PFSK-1 (cell line): ENCODE results near the gene KIAA0825.

ENCODE experiments used
- FOXP2 ChIP-seq: optimal IDR thresholded peaks from 2 replicates; pipeline ENCODE3; 2011; ENCODE audit warnings: borderline replicate concordance, control low read depth, inconsistent platforms; ENCODE audit not compliant: insufficient read depth; ENCODE audit errors: extremely low read length, extremely low read depth
- POLR2AphosphoS5 ChIP-seq: IDR thresholded peaks from 2 replicates; pipeline ENCODE4 v1.6.1; 2012; ENCODE audit warnings: low read depth, mild to moderate bottlenecking, control low read depth, low read length, moderate library complexity
- SIN3A ChIP-seq: IDR thresholded peaks from 2 replicates; pipeline ENCODE4 v1.6.1; 2012; ENCODE audit warnings: mild to moderate bottlenecking, low read length, moderate library complexity, borderline replicate concordance; ENCODE audit not compliant: insufficient read depth
- TAF1 ChIP-seq: IDR thresholded peaks from 2 replicates; pipeline ENCODE4 v1.6.1; 2012; ENCODE audit warnings: low read length, control low read depth, borderline replicate concordance; ENCODE audit not compliant: insufficient read depth
- TF ChIP-seq, protein P1 (sequence below), 2 experiments: IDR thresholded peaks; 2 replicates each; pipeline versions ENCODE4 v1.6.1 to v1.8.0; 2011 to 2012; ENCODE audit warnings: low read depth in 2 of 2, low read length in 2 of 2, control low read depth in 1 of 2, inconsistent platforms in 1 of 2, mild to moderate bottlenecking in 1 of 2, moderate library complexity in 1 of 2; ENCODE audit not compliant: insufficient read depth in 1 of 2

The KIAA0825 gene

DNA sequence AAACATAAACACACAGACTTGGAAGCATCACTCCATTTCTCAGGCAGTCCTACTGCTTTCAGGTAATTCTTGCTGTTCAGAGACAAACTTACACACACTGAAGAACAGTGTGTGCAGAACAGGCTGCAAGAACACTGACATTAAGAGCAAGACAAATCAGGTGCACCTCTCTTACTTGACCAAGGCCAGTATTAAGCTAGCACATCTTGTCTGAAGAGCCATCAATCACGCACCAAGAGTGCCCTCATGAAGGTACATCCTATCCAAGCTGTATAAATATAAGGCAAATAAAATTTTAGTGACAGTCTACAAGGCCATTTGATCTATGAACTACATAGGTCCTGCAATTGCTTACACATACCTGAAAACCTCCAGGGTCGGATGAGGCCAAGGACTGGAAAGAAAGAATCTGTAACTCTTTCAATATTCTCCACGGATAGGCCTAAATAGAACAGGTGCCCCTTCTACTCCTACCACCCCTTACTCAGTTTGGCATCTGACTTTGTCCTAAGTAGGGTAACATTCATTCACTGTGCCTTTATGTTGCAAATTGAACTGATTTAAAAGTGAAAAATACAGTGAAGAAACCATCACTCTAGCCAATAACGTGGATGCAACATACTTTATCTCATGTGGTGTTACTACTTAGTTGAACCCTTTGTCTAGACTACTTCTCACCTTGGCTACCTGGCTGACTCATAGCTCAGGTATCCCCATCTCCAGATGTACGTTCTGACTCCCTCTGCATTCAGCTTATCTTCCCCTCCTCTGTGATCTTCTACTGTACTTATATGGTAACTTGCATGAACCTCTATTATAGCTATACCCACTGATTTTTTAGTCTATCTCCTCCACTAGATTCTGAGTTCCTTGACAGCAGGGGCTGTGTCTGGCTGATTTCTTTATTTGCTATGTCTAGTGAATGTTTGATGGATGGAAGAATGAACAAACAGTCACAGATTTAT lies 256.3 kb downstream of the KIAA0825 start:
- TF ChIP-seq SIN3A = no peak
- no peak for TF ChIP-seq POLR2AphosphoS5
- no peak for TF ChIP-seq FOXP2
- TF ChIP-seq, protein P1, sequence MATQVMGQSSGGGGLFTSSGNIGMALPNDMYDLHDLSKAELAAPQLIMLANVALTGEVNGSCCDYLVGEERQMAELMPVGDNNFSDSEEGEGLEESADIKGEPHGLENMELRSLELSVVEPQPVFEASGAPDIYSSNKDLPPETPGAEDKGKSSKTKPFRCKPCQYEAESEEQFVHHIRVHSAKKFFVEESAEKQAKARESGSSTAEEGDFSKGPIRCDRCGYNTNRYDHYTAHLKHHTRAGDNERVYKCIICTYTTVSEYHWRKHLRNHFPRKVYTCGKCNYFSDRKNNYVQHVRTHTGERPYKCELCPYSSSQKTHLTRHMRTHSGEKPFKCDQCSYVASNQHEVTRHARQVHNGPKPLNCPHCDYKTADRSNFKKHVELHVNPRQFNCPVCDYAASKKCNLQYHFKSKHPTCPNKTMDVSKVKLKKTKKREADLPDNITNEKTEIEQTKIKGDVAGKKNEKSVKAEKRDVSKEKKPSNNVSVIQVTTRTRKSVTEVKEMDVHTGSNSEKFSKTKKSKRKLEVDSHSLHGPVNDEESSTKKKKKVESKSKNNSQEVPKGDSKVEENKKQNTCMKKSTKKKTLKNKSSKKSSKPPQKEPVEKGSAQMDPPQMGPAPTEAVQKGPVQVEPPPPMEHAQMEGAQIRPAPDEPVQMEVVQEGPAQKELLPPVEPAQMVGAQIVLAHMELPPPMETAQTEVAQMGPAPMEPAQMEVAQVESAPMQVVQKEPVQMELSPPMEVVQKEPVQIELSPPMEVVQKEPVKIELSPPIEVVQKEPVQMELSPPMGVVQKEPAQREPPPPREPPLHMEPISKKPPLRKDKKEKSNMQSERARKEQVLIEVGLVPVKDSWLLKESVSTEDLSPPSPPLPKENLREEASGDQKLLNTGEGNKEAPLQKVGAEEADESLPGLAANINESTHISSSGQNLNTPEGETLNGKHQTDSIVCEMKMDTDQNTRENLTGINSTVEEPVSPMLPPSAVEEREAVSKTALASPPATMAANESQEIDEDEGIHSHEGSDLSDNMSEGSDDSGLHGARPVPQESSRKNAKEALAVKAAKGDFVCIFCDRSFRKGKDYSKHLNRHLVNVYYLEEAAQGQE (IDR thresholded peaks at IDR 0.05; ENCODE audit: insufficient read depth in 1 of 2, low read depth in 2 of 2, low read length in 2 of 2) = no peak

DNA sequence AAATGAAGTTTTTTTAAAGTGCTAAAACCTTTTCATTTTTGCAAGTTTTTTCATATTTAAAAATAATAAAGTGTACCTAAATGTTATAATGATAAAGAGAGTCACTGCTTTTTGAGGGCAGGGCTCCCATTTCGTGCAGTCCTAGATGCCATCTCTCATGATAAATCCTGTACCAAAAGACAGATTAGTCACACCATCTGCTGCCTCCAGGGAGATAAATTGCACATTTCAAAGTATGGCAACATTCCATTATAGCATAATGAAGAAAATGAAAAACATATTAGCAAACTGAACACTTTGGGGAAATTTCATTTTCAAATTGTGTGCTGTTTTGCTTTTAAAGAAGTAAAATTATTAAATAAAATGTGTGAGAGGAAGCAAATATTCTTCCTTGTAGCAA lies 257.2 kb downstream of the KIAA0825 start:
- no peak for TF ChIP-seq SIN3A
- TF ChIP-seq FOXP2 = no peak
- no peak for TF ChIP-seq POLR2AphosphoS5

DNA sequence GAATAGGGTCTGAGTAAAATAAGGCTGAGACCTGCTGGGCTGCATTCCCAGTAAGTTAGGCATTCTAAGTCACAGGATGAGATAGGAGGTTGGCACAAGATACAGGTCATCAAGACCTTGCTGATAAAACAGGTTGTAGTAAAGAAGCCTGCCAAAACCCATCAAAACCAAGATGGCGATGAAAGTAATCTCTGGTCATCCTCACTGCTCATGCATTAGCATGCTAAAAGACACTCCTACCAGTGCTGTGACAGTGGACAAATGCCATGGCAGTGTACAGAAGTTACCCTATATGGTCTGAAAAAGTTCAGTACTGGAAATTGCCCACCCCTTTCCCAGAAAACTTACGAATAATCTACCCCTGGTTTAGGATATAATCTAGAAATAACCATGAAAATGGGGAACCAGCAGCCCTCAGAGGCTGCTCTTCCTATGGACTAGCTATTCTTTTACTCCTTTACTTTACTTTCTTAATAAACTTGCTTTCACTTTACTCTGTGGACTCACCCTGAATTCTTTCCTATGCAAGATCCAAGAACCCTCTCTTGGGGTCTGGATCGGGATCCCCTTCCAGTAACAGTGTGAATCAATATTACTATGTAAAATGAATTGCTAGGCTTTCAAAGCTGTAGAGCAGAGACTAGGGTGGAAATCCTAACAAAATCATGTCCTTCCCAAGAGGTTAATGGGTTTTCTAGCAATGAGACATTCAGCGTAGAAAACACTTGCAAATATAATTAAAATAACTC lies 257.8 kb downstream of the KIAA0825 start:
- TF ChIP-seq FOXP2 = no peak
- no peak for TF ChIP-seq TAF1
- no peak for TF ChIP-seq SIN3A
- TF ChIP-seq, protein P1 (IDR thresholded peaks at IDR 0.05; ENCODE audit: insufficient read depth in 1 of 2, low read depth in 2 of 2, low read length in 2 of 2) = no peak

DNA sequence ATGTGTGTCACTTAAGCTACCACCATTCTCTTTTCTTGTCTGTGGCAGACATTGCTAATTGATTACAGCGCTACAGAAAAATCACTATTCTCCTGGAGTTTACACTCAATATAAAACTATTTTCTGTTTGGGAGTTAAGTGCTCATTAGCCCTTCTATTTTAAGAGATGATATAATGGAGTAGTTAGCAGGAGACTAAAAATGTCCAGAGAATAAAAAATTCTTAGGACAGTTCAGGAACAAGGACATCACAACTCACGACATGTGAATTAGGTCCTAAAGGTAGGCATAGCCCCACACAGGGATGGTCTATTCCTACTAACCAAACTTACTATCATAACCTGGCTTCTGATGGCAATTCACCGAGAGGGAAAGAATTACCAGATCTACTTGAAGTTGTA lies 258.5 kb downstream of the KIAA0825 start:
- TF ChIP-seq POLR2AphosphoS5 (no peak), TAF1 (no peak), SIN3A (no peak)

DNA sequence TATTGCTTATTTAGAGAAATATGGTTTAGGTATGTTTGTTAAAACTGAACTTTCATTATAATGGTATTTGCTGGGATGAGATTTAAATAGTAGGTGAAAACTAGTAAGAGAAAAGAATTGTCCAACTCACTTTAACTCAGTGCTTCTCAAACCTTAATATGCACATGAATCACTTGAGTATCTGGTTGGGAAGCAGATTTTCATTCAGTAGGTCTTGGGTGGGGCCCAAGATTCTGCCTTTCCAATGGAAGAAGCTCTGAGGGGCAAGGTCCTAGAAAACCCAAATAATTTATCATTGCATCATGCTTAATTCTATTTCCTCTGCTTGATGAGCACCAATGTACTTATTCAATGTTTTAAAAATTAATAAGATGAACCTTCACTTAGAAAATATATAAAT lies 262.6 kb downstream of the KIAA0825 start:
- TF ChIP-seq FOXP2 = no peak
- TF ChIP-seq, protein P1 (IDR thresholded peaks at IDR 0.05; ENCODE audit: insufficient read depth in 1 of 2, low read depth in 2 of 2, low read length in 2 of 2) = no peak

DNA sequence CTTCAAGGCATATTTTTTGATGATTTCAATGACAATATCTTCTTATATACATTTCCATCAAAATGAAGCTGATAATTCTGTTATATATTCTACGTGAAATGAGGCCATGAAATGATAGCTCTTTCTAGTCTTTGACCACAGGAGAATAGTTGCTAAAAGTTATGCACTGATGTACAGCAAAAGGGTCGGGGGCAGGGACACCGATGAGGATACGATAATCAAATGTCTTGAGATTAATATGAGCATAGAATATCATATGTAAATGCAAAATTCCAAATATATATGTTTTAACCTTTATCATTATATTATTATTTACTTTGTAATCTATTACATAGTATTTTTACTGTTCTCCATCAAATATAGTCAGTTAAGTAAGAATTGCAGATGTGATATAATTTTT lies 264.8 kb downstream of the KIAA0825 start:
- no peak for TF ChIP-seq SIN3A
- TF ChIP-seq TAF1 = no peak
- TF ChIP-seq POLR2AphosphoS5 = no peak
- TF ChIP-seq, protein P1 (IDR thresholded peaks at IDR 0.05; ENCODE audit: insufficient read depth in 1 of 2, low read depth in 2 of 2, low read length in 2 of 2) = no peak
- TF ChIP-seq FOXP2 = no peak
